ENCODE data around the gene PRDM1.
"Not testable (repeated sequence)": the region's sequence is repeated elsewhere in the genome, so short reads cannot be mapped to it uniquely, and the experiment has no call there.

PRDM1 gene

GRCh38 chr6:106136845-106137244 is 50.7 kb downstream of the PRDM1 start:
- DNase-seq (ENCODE audit: low spot score), result no peak

DNA sequence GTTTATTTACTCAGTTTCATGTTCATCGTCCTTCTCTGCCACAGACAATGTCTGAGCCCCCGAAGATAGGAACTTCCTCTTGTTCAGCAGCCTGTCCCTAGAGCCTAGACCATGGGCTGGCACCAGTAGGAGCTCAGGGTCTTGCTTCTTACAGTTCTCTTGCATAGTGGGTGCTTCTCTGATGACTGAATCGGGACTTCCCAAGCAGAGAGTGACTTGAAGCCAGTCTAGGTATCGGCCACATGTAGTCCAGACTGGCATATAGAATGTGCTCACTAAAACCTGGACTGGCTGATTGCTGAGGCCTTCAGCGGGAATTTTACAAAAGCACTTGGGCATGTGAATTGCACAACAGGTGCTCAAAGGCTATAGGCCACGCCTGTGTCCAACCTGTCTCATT is 52.0 kb downstream of the PRDM1 start:
- DNase-seq (ENCODE audit: low spot score), result no peak

DNA sequence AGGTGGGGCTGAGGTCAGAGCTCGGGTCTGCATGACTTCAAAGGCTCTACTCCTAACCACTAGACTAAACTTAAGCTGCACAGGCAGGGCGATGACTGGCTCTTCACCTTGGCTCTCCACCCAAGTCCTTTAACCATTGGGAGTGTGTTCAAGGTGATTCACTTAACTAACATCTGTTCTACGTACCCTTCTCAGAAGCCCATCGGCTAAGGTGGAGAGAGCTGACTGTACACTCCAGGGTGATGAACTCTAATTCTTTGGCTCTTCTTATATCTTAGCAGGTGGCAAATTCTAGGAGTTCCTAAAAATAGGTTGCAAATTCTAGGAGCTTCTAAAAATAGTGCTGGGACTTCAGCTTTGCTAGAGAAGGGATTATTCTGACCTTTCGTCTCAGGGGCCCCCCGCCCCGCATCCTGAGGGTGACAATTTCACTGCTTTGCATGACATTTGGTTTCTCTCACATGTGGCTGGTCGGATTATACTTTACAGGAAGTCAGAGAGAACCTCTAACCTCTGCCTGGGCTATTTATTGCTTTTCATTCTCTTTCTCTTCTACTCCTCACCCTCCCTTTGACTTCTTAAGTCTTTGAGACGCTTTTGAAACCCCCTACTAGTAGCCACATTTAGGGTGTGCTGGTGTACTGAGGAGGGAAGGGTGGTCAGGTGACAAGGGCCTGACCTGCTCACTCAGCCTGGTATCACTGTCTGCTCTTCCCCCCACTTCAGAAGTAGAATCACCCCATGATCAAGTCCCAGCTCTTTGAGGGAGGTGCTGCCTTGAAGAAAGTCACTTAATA is 55.5 kb downstream of the PRDM1 start:
- peak; percentile 84 for DNase-seq (ENCODE audit: low spot score)

- no peak for DNase-seq (ENCODE audit: low spot score)
Measured at GRCh38 chr6:106142876-106143431, 56.8 kb downstream of the PRDM1 start.

GRCh38 chr6:106143665-106144064 is 57.5 kb downstream of the PRDM1 start:
- DNase-seq (ENCODE audit: low spot score), result no peak

- DNase-seq (ENCODE audit: low spot score), result no peak
Measured at GRCh38 chr6:106145144-106145543, 59.0 kb downstream of the PRDM1 start.

DNA sequence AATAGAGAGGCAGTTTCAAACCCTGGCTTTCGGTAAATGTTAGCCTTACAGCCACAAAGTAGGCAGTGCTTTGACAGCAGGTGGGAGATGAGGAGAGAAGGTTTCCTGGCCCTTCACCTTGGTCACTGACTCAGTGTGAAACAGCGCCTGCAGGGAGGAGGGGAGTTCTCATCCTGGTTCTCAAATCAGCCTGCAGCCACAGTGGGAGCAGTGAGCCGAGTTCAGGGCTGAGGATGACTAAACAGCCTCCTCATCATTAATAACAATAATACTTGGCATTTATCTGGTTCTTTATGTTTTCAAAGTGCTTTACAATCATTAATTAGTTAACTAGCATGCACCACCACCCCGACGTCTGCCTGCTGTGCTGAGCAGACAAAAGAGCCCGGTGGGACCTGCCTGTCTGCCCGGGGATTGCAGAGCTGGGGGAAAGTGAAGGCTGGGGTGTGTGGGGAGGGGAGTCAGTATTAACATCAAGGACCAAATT is 59.6 kb downstream of the PRDM1 start:
- no peak for DNase-seq (ENCODE audit: low spot score)

- no peak for DNase-seq (ENCODE audit: low spot score)
Measured at GRCh38 chr6:106146852-106147351, 60.8 kb downstream of the PRDM1 start.

DNA sequence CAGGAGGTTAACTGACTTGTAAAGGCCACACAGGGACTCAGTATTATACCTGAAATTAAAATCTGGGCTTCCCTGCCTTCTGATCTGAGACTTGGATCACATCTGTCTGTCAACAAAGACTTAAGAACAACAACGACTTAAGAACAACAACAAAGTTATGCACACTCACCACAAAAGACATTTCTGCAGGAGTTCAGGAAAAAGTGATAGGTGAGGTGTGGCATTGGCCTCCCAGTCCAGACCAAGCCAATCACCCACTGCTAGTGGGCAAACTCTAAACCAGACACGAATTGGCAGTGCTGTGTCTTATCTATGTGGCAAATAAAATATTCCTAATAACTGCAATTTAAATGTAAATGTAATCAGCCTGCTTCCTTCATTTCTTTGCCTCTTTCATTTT is 61.3 kb downstream of the PRDM1 start:
- no peak for DNase-seq (ENCODE audit: low spot score)

- peak; percentile 24 for DNase-seq (ENCODE audit: low spot score)
Measured at GRCh38 chr6:106149472-106150069, 63.4 kb downstream of the PRDM1 start.

GRCh38 chr6:106152476-106152875 is 66.3 kb downstream of the PRDM1 start:
- not testable (repeated sequence) for DNase-seq (ENCODE audit: low spot score)

GRCh38 chr6:106152952-106153351 is 66.8 kb downstream of the PRDM1 start:
- DNase-seq (ENCODE audit: low spot score), result no peak

GRCh38 chr6:106154326-106154725 is 68.2 kb downstream of the PRDM1 start:
- no peak for DNase-seq (ENCODE audit: low spot score)

DNA sequence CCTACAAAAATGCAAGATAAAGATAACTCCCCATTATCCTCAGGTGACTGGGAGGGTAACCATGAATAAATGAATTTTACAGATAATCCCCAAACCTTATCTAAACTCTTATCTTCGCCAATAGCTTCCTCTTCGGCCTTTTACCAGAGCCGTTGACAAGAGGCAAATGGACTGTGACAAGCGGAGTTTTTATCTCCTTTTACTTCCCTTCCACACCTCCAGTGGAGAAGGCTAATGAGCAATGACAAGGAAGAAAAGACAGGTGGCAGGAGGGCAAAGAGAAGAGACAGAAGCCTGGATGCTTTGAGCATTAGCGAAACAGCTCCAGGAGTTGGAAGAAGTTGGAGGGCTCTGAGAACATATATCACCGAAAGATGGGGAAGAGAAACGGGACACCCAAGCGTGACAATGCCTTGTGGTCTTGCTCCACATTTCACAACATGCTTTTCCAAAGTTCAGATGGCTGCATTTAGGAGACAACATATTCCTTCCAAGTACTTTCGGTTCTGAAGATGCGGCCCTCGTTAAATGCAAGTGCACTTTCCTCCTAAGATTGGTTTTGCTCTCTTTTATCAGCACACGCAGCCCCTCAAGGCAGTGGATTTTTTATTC is 69.2 kb downstream of the PRDM1 start:
- no peak for DNase-seq (ENCODE audit: low spot score)

DNA sequence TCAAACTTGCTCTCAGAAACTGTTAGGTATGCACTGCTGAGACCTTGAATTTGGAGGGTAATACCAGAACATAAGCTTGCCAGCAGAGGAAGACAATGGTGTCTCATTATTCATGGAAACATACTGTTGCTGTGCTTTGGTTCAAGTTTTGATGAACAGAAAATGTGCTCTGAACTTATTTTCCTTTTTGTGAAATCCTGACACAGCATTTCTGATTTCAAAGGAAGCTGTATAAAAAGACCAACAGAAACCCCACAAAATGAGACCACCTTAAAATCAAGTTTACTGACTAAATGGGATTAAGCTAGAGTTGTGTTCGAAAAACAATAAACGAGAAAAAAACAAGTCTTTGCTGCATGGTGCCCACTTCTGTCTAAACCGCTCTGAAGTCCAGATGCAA is 70.3 kb downstream of the PRDM1 start:
- no peak for DNase-seq (ENCODE audit: low spot score)

DNA sequence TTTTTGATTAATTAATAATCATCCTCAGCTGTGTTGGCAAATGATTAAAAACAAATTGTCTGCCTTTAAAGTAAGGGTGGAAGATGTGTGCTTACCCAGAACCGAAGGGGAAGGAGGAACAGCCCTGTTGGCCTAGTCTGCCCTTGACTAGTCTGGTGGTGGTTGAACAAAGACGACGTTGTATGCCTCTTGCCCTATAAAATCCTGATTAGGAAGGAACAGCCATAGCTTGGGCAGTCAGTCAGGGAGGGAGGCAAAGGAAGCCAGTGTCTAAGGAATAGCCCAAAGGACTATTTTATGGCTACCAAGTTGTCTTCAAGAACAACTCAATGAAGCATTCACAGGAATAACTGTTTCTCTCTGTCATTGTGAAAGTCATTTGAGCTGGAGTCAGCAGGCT is 70.7 kb downstream of the PRDM1 start:
- no peak for DNase-seq (ENCODE audit: low spot score)

DNA sequence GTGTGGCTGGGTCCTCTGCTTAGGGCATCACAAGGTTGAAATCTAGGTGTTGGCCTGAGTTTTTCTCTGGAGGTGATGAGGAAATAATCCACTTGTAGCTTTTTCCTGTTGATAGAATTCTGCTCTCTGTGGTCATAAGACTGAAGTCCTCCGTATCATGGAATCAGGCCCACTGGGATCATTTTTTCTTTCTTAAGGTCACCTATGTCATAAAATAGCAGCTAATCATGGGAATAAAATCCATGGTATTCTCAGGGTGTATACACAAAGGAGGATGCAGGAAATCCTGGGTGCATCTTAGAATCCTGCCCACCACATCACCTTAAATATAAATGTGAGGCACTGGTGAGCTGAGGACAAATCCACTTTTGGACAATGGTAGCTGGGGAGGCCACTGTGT is 72.7 kb downstream of the PRDM1 start:
- DNase-seq (ENCODE audit: low spot score), result no peak
